Measurements from ENCODE around the gene LRRC3.

The LRRC3 gene

GRCh38 chr21:44459712-44460440 lies 4.6 kb downstream of the LRRC3 start:
- Histone ChIP-seq H3K27me3 (ENCODE audit: control insufficient read depth in 1 of 2, insufficient read depth in 2 of 2, low read length in 2 of 2) (no peaks in the 10 kb centered on the region), H3K4me1 (ENCODE audit: control insufficient read depth in 1 of 2, insufficient read depth in 2 of 2, low read length in 2 of 2) (peaks cover 8 to 17% of the 10 kb centered on the region in 2 donors), H3K9ac (ENCODE audit: low read depth in 1 of 2, low read length in 2 of 2) (no peak overlapping the region), H3K9me3 (ENCODE audit: control insufficient read depth in 1 of 2, low read length in 2 of 2) (no peaks in the 10 kb centered on the region), H3K4me3 (ENCODE audit: low read depth in 1 of 2, low read length in 2 of 2) (no peak overlapping the region), H3K36me3 (ENCODE audit: control insufficient read depth in 1 of 2, insufficient read depth in 2 of 2, low read length in 2 of 2) (no peaks in the 10 kb centered on the region), H3K27ac (ENCODE audit: low read depth, low read length) (no peak overlapping the region)

- H3K27me3 ChIP-seq (ENCODE audit: control insufficient read depth in 1 of 2, insufficient read depth in 2 of 2, low read length in 2 of 2): no peaks in the 10 kb centered on the region
- no peak overlapping the region for H3K4me3 ChIP-seq (ENCODE audit: low read depth in 1 of 2, low read length in 2 of 2)
- no peaks in the 10 kb centered on the region for H3K36me3 ChIP-seq (ENCODE audit: control insufficient read depth in 1 of 2, insufficient read depth in 2 of 2, low read length in 2 of 2)
- H3K4me1 ChIP-seq (ENCODE audit: control insufficient read depth in 1 of 2, insufficient read depth in 2 of 2, low read length in 2 of 2): peaks cover 8 to 17% of the 10 kb centered on the region in 2 donors
- H3K27ac ChIP-seq (ENCODE audit: low read depth, low read length): no peak overlapping the region
- no peak overlapping the region for H3K9ac ChIP-seq (ENCODE audit: low read depth in 1 of 2, low read length in 2 of 2)
- H3K9me3 ChIP-seq (ENCODE audit: control insufficient read depth in 1 of 2, low read length in 2 of 2): no peaks in the 10 kb centered on the region
These were observed 5.1 kb downstream of the LRRC3 start for GRCh38 chr21:44460441-44460755.

DNA sequence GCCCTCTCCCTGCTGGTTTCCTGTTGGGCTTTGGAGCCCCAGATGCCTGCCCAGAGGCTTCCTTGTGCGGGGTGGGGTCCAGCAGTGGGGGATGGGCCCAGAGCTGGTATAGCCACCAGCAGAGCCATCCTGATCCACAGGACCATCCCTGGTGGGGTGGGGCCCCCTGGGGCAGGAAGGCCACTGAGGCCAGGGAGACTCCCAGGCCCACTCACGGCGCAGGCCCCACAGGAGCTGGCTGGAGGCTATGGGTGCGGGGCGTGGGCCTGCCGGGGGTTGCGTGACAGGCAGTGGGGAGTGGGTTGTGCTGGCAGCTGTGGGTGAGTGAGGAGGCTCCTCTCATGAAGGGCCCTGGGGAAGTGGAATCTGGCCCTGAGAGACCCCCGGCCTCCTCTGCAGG lies 5.7 kb downstream of the LRRC3 start:
- Histone ChIP-seq H3K4me1 (ENCODE audit: control insufficient read depth in 1 of 2, insufficient read depth in 2 of 2, low read length in 2 of 2) (peaks cover 8 to 16% of the 10 kb centered on the region in 2 donors), H3K9me3 (ENCODE audit: control insufficient read depth in 1 of 2, low read length in 2 of 2) (no peaks in the 10 kb centered on the region), H3K36me3 (ENCODE audit: control insufficient read depth in 1 of 2, insufficient read depth in 2 of 2, low read length in 2 of 2) (no peaks in the 10 kb centered on the region), H3K27me3 (ENCODE audit: control insufficient read depth in 1 of 2, insufficient read depth in 2 of 2, low read length in 2 of 2) (no peaks in the 10 kb centered on the region), H3K4me3 (ENCODE audit: low read depth in 1 of 2, low read length in 2 of 2) (no peak overlapping the region), H3K9ac (ENCODE audit: low read depth in 1 of 2, low read length in 2 of 2) (no peak overlapping the region), H3K27ac (ENCODE audit: low read depth, low read length) (no peak overlapping the region)

DNA sequence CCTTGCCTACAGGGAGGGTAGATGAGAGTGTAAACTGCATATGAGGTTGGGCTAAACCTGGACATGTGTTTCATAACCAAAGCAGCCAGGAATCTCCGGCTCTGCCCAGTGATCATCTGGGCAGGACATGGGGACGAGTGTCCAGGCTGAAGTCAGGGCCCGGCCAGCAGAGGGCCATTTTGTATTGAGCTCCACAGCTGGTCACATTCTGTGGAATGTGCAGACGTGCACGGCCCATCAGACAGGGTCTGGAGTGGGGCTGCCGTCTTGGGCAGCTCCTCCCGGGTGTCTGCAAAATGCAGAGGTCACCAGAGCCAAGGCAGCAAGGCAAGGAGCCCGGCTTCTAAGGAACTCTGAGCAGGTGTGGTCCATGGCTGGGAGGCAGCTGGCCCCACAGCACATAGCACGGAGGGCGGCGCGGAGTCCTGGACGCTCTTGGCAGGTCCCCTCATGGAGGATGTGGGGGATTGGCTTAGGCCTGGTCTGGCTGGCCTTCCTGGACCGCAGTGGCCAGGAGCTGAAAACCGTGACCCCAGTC lies 6.2 kb downstream of the LRRC3 start:
- Histone ChIP-seq H3K27me3 (ENCODE audit: control insufficient read depth in 1 of 2, insufficient read depth in 2 of 2, low read length in 2 of 2) (no peaks in the 10 kb centered on the region), H3K4me1 (ENCODE audit: control insufficient read depth in 1 of 2, insufficient read depth in 2 of 2, low read length in 2 of 2) (peaks cover 8 to 10% of the 10 kb centered on the region in 2 donors), H3K9me3 (ENCODE audit: control insufficient read depth in 1 of 2, low read length in 2 of 2) (no peaks in the 10 kb centered on the region), H3K27ac (ENCODE audit: low read depth, low read length) (no peak overlapping the region), H3K36me3 (ENCODE audit: control insufficient read depth in 1 of 2, insufficient read depth in 2 of 2, low read length in 2 of 2) (no peaks in the 10 kb centered on the region), H3K9ac (ENCODE audit: low read depth in 1 of 2, low read length in 2 of 2) (no peak overlapping the region), H3K4me3 (ENCODE audit: low read depth in 1 of 2, low read length in 2 of 2) (no peak overlapping the region)

- Histone ChIP-seq H3K36me3 (ENCODE audit: control insufficient read depth in 1 of 2, insufficient read depth in 2 of 2, low read length in 2 of 2) (no peaks in the 10 kb centered on the region), H3K27ac (ENCODE audit: low read depth, low read length) (no peak overlapping the region), H3K9ac (ENCODE audit: low read depth in 1 of 2, low read length in 2 of 2) (no peak overlapping the region)
These were observed 7.0 kb downstream of the LRRC3 start for GRCh38 chr21:44462086-44462833.

DNA sequence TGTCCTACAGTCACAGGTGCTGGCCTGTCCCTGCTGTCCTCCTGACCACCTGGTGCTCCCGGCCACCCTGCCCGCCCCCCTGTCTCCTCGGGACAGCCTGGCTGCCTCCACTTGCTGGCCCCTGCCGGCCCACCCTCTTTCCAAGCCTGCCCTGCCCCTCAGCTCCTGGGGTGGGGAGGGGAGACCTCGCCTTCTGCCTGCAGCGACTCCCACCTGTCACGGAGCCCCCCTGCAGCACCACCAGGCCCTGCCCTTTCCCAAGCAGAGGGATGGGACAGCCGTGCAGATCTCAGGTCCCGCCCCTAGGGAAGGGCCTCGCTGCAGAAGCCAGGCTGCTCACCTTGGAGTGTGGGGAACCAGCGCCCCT lies 7.5 kb downstream of the LRRC3 start:
- Histone ChIP-seq H3K27ac (ENCODE audit: low read depth, low read length) (no peak overlapping the region), H3K4me3 (ENCODE audit: low read depth in 1 of 2, low read length in 2 of 2) (no peak overlapping the region), H3K9me3 (ENCODE audit: control insufficient read depth in 1 of 2, low read length in 2 of 2) (no peaks in the 10 kb centered on the region), H3K4me1 (ENCODE audit: control insufficient read depth in 1 of 2, insufficient read depth in 2 of 2, low read length in 2 of 2) (peaks cover 3% of the 10 kb centered on the region in 2 donors), H3K36me3 (ENCODE audit: control insufficient read depth in 1 of 2, insufficient read depth in 2 of 2, low read length in 2 of 2) (no peaks in the 10 kb centered on the region), H3K9ac (ENCODE audit: low read depth in 1 of 2, low read length in 2 of 2) (no peak overlapping the region), H3K27me3 (ENCODE audit: control insufficient read depth in 1 of 2, insufficient read depth in 2 of 2, low read length in 2 of 2) (no peaks in the 10 kb centered on the region)

More at GRCh38 chr21:44462086-44462833, 7.0 kb downstream of the LRRC3 start:
- Histone ChIP-seq H3K4me1 (ENCODE audit: control insufficient read depth in 1 of 2, insufficient read depth in 2 of 2, low read length in 2 of 2) (peaks cover 7 to 8% of the 10 kb centered on the region in 2 donors), H3K9me3 (ENCODE audit: control insufficient read depth in 1 of 2, low read length in 2 of 2) (no peaks in the 10 kb centered on the region), H3K4me3 (ENCODE audit: low read depth in 1 of 2, low read length in 2 of 2) (no peak overlapping the region), H3K27me3 (ENCODE audit: control insufficient read depth in 1 of 2, insufficient read depth in 2 of 2, low read length in 2 of 2) (no peaks in the 10 kb centered on the region)

GRCh38 chr21:44463724-44464123 lies 8.4 kb downstream of the LRRC3 start:
- no peaks in the 10 kb centered on the region for H3K4me1 ChIP-seq (ENCODE audit: control insufficient read depth in 1 of 2, insufficient read depth in 2 of 2, low read length in 2 of 2)
- no peak overlapping the region for H3K9ac ChIP-seq (ENCODE audit: low read depth in 1 of 2, low read length in 2 of 2)
- H3K27ac ChIP-seq (ENCODE audit: low read depth, low read length): no peak overlapping the region
- no peak overlapping the region for H3K4me3 ChIP-seq (ENCODE audit: low read depth in 1 of 2, low read length in 2 of 2)
- no peaks in the 10 kb centered on the region for H3K27me3 ChIP-seq (ENCODE audit: control insufficient read depth in 1 of 2, insufficient read depth in 2 of 2, low read length in 2 of 2)
- no peaks in the 10 kb centered on the region for H3K36me3 ChIP-seq (ENCODE audit: control insufficient read depth in 1 of 2, insufficient read depth in 2 of 2, low read length in 2 of 2)
- no peaks in the 10 kb centered on the region for H3K9me3 ChIP-seq (ENCODE audit: control insufficient read depth in 1 of 2, low read length in 2 of 2)

DNA sequence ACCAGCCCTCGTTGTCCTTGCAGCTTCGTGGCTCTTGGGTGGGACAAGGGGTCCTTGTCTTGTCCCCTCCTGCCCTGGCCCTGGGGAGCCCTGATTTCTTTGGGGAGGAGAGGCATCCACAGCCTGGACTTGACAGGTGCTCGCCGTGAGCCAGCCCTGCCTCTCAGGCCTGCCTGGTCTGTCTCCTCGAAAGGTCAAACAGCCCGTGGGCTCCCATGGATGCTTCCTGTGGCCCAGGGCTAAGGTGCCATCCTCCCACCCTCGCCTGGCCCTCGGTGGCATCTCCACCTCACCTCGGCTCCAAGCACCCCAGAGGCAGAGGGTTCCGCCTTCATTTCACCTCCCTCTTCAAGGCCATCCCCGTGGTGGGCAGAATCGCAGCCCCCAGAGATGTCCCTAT lies 9.0 kb downstream of the LRRC3 start:
- Histone ChIP-seq H3K9ac (ENCODE audit: low read depth in 1 of 2, low read length in 2 of 2) (no peak overlapping the region), H3K4me3 (ENCODE audit: low read depth in 1 of 2, low read length in 2 of 2) (no peak overlapping the region), H3K4me1 (ENCODE audit: control insufficient read depth in 1 of 2, insufficient read depth in 2 of 2, low read length in 2 of 2) (no peaks in the 10 kb centered on the region), H3K9me3 (ENCODE audit: control insufficient read depth in 1 of 2, low read length in 2 of 2) (no peaks in the 10 kb centered on the region), H3K27me3 (ENCODE audit: control insufficient read depth in 1 of 2, insufficient read depth in 2 of 2, low read length in 2 of 2) (no peaks in the 10 kb centered on the region), H3K36me3 (ENCODE audit: control insufficient read depth in 1 of 2, insufficient read depth in 2 of 2, low read length in 2 of 2) (no peaks in the 10 kb centered on the region), H3K27ac (ENCODE audit: low read depth, low read length) (no peak overlapping the region)

DNA sequence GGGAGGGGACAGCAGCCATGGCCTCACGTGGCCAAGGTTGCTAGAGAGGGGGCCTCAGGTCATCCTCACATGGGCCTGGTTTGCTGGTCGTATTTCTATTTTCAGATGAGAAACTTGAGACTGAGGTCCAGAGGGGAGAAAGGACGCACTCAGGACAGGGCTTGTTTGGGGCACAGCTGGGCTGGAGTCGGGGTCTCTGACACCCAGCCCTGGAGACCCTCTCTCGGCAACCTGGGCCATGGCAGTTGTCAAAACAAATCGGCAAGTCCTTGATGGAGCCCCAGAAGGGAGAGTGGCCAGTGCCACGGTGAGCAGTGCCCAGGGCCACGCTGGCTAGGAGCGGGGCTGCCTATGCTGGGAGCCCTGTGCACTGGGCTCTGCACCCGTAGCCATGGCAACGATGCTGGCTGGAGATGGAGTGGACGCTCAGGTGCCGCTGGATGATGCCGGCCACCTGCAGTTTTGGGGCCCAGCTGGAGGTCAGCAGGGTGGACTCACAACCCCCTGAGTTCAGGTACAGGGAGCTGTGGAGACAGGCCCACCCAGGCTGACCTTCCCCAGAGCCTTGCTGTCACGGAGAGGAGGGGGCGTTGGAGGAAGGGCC lies 11.1 kb downstream of the LRRC3 start:
- Histone ChIP-seq H3K4me3 (ENCODE audit: low read depth in 1 of 2, low read length in 2 of 2) (no peak overlapping the region), H3K4me1 (ENCODE audit: control insufficient read depth in 1 of 2, insufficient read depth in 2 of 2, low read length in 2 of 2) (no peaks in the 10 kb centered on the region)

More for the DNA sequence above, 11.1 kb downstream of the LRRC3 start:
- H3K27ac ChIP-seq (ENCODE audit: low read depth, low read length): no peak overlapping the region
- H3K27me3 ChIP-seq (ENCODE audit: control insufficient read depth in 1 of 2, insufficient read depth in 2 of 2, low read length in 2 of 2): no peaks in the 10 kb centered on the region
- no peaks in the 10 kb centered on the region for H3K36me3 ChIP-seq (ENCODE audit: control insufficient read depth in 1 of 2, insufficient read depth in 2 of 2, low read length in 2 of 2)
- no peaks in the 10 kb centered on the region for H3K9me3 ChIP-seq (ENCODE audit: control insufficient read depth in 1 of 2, low read length in 2 of 2)
- no peak overlapping the region for H3K9ac ChIP-seq (ENCODE audit: low read depth in 1 of 2, low read length in 2 of 2)

Data from duodenal mucosa (tissue), 2 donors.